ENCODE data around the gene APMAP.

DNA sequence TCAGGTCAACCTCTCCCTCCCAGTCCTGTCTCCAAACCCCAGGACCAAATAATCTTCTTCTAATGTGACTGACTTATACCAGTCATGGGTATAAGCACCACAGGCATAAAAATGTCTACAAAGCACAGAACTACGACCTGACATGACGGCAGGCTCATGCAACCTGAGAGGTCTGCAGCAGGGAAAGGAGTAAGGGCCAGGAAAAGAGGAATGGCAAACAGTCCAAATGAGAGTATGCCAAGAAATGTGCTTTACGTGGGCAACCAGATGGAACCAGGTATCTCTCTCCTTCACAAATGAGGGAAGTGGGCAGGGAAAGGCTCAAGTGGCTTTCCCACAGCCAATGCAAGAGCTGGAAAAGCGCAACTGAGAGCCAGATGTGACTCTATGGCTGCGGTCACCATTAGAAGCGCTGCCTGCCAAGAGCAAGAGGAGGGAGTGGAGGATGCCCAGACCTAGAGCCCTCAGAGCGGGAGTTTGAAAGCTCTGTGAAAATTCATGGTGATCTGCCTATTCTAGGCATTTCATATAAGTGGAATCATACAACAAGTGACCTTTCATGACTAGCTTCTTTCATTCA is 6.0 kb downstream of the APMAP start:
- TF ChIP-seq CTCF (tag by site-specific recombination; IDR thresholded peaks at IDR 0.05) = no peak
- TF ChIP-seq, protein P1, sequence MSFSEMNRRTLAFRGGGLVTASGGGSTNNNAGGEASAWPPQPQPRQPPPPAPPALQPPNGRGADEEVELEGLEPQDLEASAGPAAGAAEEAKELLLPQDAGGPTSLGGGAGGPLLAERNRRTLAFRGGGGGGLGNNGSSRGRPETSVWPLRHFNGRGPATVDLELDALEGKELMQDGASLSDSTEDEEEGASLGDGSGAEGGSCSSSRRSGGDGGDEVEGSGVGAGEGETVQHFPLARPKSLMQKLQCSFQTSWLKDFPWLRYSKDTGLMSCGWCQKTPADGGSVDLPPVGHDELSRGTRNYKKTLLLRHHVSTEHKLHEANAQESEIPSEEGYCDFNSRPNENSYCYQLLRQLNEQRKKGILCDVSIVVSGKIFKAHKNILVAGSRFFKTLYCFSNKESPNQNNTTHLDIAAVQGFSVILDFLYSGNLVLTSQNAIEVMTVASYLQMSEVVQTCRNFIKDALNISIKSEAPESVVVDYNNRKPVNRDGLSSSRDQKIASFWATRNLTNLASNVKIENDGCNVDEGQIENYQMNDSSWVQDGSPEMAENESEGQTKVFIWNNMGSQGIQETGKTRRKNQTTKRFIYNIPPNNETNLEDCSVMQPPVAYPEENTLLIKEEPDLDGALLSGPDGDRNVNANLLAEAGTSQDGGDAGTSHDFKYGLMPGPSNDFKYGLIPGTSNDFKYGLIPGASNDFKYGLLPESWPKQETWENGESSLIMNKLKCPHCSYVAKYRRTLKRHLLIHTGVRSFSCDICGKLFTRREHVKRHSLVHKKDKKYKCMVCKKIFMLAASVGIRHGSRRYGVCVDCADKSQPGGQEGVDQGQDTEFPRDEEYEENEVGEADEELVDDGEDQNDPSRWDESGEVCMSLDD (tag by site-specific recombination; IDR thresholded peaks at IDR 0.05) = no peak
- no peak for TF ChIP-seq YY1 (tag by site-specific recombination; IDR thresholded peaks at IDR 0.05)
- TF ChIP-seq ZNF302 (tag by site-specific recombination; IDR thresholded peaks at IDR 0.05; ENCODE audit: low read depth) = no peak
- TF ChIP-seq ZNF398 (tag by site-specific recombination; IDR thresholded peaks at IDR 0.05) = no peak
- no peak for TF ChIP-seq PBX3 (CRISPR knock-in tag; IDR thresholded peaks at IDR 0.05)

All from HEK293 (cell line).